HFFc6 (cell line): ENCODE data around the gene AARS2. TPM values are rescaled to one million over a fixed set of nuclear protein-coding genes. Genes with fewer than 3 reads are reported as not detected.
"Not testable (repeated sequence)": the region's sequence is repeated elsewhere in the genome, so short reads cannot be mapped to it uniquely, and the experiment has no call there.

Experiments used
- DNase-seq: peaks from one replicate; pipeline ENCODE4 v3.0.0-alpha.2; 2018
- H3K27ac Mint-ChIP-seq: 2 replicates; pipeline ENCODE4 v1.8.0; 2020; ENCODE audit warnings: mild to moderate bottlenecking, mixed read lengths
- H3K27me3 Mint-ChIP-seq: 2 replicates; pipeline ENCODE4 v1.8.0; 2021; ENCODE audit warnings: mild to moderate bottlenecking, moderate library complexity, mixed read lengths; ENCODE audit not compliant: insufficient read depth
- H3K36me3 Mint-ChIP-seq: 2 replicates; pipeline ENCODE4 v1.8.0; 2021; ENCODE audit warnings: low read depth, mixed read lengths
- H3K4me1 Mint-ChIP-seq: 2 replicates; pipeline ENCODE4 v1.8.0; 2020; ENCODE audit warnings: low read depth, mixed read lengths
- H3K4me3 Mint-ChIP-seq: 2 replicates; pipeline ENCODE4 v1.8.0; 2020; ENCODE audit warnings: mild to moderate bottlenecking, moderate library complexity, mixed read lengths
- H3K9me3 Mint-ChIP-seq: 2 replicates; pipeline ENCODE4 v1.8.0; 2020; ENCODE audit warnings: mild to moderate bottlenecking, mixed read lengths
- total RNA-seq, 6 experiments: library from RNA; stranded (reverse); fragmentation: NEBNext Ultra II Directional; extraction: Animal tissue kit (Norgen Biotek cat#: 25700); gene quantifications; 2 replicates in 1 of 6; 3 replicates in 5 of 6; pipeline ENCODE4 v1.2.3, GENCODE V29; 2021
- TF ChIP-seq, protein P1 (sequence below): fragments of 200-600 bp; sonication (generic); IDR thresholded peaks from 2 replicates; pipeline ENCODE4 v1.5.0; 2021; ENCODE audit warnings: antibody characterized with exemption, mild to moderate bottlenecking

Gene AARS2
- total RNA-seq, 6 experiments from 2014 or later = 8.8 to 11.5 (median 10.7) TPM

DNA sequence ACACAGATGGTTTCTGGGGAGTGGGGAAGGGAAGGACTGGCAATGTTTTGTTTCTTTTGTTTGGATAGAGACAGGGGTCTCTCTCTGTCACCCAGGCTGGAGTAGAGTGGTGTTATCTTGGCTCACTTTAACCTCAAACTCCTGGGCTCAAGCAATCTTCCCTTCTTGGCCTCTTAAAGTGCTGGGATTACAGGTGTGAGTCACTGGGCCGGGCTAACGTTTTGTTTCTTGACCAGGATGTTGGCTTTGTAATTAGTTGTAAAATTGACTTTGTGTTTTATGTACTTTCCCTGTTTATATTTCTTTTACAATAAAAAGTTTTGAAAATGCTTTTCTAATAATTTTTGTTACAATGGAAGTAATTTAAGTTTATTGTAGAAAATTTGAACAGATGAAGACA is 40.2 kb upstream of the AARS2 start:
- Mint-ChIP-seq H3K4me3 (no peak overlapping the region), H3K9me3 (no peaks in the 10 kb centered on the region; the same call in 1 of the 2 replicates), H3K27ac (no peak overlapping the region), H3K4me1 (no peaks in the 10 kb centered on the region), H3K27me3 (peaks cover 28% of the 10 kb centered on the region), H3K36me3 (no peaks in the 10 kb centered on the region)
- TF ChIP-seq, protein P1, sequence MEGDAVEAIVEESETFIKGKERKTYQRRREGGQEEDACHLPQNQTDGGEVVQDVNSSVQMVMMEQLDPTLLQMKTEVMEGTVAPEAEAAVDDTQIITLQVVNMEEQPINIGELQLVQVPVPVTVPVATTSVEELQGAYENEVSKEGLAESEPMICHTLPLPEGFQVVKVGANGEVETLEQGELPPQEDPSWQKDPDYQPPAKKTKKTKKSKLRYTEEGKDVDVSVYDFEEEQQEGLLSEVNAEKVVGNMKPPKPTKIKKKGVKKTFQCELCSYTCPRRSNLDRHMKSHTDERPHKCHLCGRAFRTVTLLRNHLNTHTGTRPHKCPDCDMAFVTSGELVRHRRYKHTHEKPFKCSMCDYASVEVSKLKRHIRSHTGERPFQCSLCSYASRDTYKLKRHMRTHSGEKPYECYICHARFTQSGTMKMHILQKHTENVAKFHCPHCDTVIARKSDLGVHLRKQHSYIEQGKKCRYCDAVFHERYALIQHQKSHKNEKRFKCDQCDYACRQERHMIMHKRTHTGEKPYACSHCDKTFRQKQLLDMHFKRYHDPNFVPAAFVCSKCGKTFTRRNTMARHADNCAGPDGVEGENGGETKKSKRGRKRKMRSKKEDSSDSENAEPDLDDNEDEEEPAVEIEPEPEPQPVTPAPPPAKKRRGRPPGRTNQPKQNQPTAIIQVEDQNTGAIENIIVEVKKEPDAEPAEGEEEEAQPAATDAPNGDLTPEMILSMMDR = no peak
- DNase-seq = no peak

DNA sequence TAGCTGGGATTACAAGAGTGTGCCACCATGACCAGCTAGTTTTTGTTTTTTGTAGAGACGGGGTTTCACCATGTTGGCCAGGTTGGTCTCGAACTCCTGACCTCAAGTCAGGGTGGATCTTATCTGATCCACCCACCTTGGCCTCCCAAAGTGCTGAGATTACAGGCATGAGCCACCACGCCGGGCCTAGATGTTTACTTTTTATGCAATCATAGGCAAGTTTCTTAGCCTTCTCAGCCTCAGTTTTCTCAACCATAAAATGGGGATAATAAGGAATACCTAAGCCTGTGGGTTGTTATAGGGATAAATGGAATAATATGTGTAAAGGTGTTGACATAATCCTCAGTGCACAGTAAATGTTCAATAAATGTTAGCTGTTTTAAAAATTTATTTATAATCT is 39.1 kb upstream of the AARS2 start:
- DNase-seq = no peak
- Mint-ChIP-seq H3K27ac (no peak overlapping the region), H3K36me3 (no peaks in the 10 kb centered on the region), H3K9me3 (no peaks in the 10 kb centered on the region; the same call in 1 of the 2 replicates), H3K4me3 (no peak overlapping the region), H3K27me3 (peaks cover 25% of the 10 kb centered on the region), H3K4me1 (no peaks in the 10 kb centered on the region)
- TF ChIP-seq, protein P1 = no peak

DNA sequence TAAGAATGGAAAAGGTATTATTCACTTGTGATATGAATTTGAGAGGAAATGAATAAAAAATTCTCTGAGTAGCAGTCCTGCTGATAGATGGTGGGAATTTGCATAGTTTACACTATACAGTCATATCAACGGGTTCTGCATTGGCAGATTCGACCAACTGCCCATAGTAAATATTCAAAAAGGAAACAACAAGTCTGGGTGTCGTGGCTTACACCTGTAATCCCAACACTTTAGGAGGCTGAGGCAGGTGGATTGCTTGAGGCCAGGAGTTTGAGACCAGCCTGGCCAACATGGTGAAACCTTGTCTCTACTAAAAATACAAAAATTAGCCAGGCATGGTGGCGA is 37.5 kb upstream of the AARS2 start:
- H3K27ac Mint-ChIP-seq, H3K9me3 Mint-ChIP-seq, H3K4me3 Mint-ChIP-seq, DNase-seq, H3K4me1 Mint-ChIP-seq, H3K36me3 Mint-ChIP-seq: not testable (repeated sequence)
- peaks cover 14% of the 10 kb centered on the region for H3K27me3 Mint-ChIP-seq

DNA sequence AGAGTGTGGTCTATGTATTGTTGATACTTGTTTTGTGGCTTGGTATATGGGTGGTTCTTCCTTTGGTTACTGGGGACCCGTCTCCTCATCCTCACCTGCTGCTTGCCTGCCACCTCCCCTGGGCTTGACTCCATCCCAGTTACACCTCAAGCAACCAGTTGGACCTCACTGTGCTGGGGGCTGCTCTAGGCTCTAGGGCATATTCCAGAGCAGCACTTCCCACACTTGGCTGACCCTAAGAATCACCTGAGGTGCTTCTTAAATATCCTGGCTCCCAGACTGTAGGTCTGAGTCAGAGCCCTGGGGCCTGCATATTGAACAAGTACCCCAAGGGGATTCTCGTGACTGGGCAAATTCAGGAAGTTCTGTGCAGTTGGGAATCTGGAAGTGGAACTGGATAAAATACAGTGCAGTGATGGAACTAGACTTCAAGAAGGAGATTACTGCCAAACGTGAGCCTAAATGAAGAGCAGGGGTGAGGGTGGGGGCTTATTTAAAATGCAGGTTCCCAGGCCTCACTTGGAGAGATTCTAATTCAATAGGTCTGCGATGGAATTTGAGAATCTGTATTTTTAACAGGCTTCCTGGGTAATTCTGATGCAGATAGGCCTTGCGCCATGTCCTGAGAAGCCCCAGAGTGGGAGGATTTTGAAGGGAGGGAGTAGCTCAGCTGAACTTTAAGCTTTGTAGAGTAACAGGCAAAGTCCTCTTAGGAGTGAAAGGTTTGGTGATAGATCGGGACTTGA is 36.9 kb upstream of the AARS2 start:
- Mint-ChIP-seq H3K27ac (no peak overlapping the region), H3K4me1 (no peaks in the 10 kb centered on the region), H3K4me3 (no peak overlapping the region), H3K36me3 (no peaks in the 10 kb centered on the region), H3K27me3 (peaks cover 18% of the 10 kb centered on the region), H3K9me3 (no peaks in the 10 kb centered on the region)
- DNase-seq = no peak
- TF ChIP-seq, protein P1 = no peak

DNA sequence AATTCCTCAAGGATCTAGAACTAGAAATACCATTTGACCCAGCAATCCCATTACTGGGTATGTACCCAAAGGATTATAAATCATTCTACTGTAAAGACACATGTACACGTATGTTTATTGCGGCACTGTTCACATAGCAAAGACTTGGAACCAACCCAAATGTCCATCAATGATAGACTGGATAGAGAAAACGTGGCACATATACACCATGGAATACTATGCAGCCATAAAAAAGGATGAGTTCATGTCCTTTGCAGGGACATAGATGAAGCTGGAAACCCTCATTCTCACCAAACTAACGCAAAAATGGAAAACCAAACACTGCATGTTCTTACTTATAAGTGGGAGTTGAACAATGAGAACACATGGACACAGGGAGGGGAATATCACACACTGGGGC is 33.7 kb upstream of the AARS2 start:
- H3K4me3 Mint-ChIP-seq, H3K36me3 Mint-ChIP-seq, H3K4me1 Mint-ChIP-seq, H3K9me3 Mint-ChIP-seq, DNase-seq, H3K27ac Mint-ChIP-seq: not testable (repeated sequence)
- peaks cover 41% of the 10 kb centered on the region for H3K27me3 Mint-ChIP-seq

DNA sequence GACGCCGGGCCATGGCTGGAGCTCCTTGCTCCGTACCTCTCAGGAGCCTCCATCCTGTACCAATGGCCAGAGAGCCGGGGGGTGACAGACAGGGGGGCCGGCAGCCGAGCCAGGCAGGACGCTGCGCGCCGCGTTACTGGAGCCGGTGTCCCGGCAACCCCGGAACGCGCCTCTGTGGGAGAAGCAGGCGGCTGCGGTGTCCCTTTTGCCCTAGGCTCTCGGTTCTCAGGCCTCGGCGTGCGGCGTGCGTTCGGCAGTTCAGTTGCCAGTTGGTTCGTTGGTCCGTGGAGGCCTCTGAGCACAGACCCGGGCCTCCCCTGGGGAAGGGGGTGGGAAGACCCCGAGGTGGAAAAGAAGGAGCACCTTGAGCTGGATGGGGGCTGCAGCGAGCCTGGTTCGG is 29.3 kb upstream of the AARS2 start, which contains the start of gene SPATS1:
TSS of gene SPATS1 (plus strand) at position 162 of the 400 bp plus-strand sequence. CDS start 446 bp downstream, outside the sequence.
- Mint-ChIP-seq H3K4me3 (no peak within 1 kb of the TSS), H3K4me1 (no peaks in the 10 kb centered on the region), H3K27ac (no peak within 1 kb of the TSS), H3K36me3 (no peaks in the 10 kb centered on the region), H3K27me3 (peaks cover 33% of the 10 kb centered on the region), H3K9me3 (no peaks in the 10 kb centered on the region)
- no peak for DNase-seq
- TF ChIP-seq, protein P1 = no peak
